Effector memory CD4-positive, alpha-beta T cell (primary cell): Measurements from ENCODE around the gene ATXN1L.
"Not testable (repeated sequence)": the region's sequence is repeated elsewhere in the genome, so short reads cannot be mapped to it uniquely, and the experiment has no call there.

Experiments used
- DNase-seq, 3 donors: peaks; one replicate each; pipeline ENCODE4 v3.0.0-alpha.2; 2020
- H3K27ac ChIP-seq: 2 replicates; pipeline ENCODE4 v1.7.0; 2013; ENCODE audit warnings: mild to moderate bottlenecking, low read length, moderate library complexity; ENCODE audit not compliant: insufficient read depth, poor library complexity, severe bottlenecking
- H3K27me3 ChIP-seq: replicated peaks from 2 replicates; pipeline ENCODE4 v1.7.0; 2013; ENCODE audit warnings: mild to moderate bottlenecking, low read length; ENCODE audit not compliant: insufficient read depth, control insufficient read depth, poor library complexity, severe bottlenecking
- H3K36me3 ChIP-seq: 2 replicates; pipeline ENCODE4 v1.7.0; 2013; ENCODE audit warnings: mild to moderate bottlenecking, low read length, moderate library complexity; ENCODE audit not compliant: control insufficient read depth, insufficient read depth
- H3K4me1 ChIP-seq: 2 replicates; pipeline ENCODE4 v1.7.0; 2013; ENCODE audit warnings: low read length, mild to moderate bottlenecking; ENCODE audit not compliant: control insufficient read depth, insufficient read depth, poor library complexity, severe bottlenecking
- H3K4me3 ChIP-seq: 2 replicates; pipeline ENCODE4 v1.7.0; 2013; ENCODE audit warnings: low read length, low read depth, mild to moderate bottlenecking; ENCODE audit not compliant: insufficient read depth, poor library complexity, severe bottlenecking
- H3K9me3 ChIP-seq: 2 replicates; pipeline ENCODE4 v1.7.0; 2013; ENCODE audit warnings: mild to moderate bottlenecking, low read length, moderate library complexity; ENCODE audit not compliant: control insufficient read depth

The ATXN1L gene

GRCh38 chr16:71903608-71904007, 57.8 kb downstream of the ATXN1L start:
- DNase-seq: no peak
- H3K27ac ChIP-seq: no peak overlapping the region
- no peaks in the 10 kb centered on the region for H3K9me3 ChIP-seq
- H3K27me3 ChIP-seq: no peaks in the 10 kb centered on the region
- no peak overlapping the region for H3K4me3 ChIP-seq
- no peaks in the 10 kb centered on the region for H3K36me3 ChIP-seq
- peaks cover 29% of the 10 kb centered on the region for H3K4me1 ChIP-seq

GRCh38 chr16:71904239-71904638, 58.5 kb downstream of the ATXN1L start:
- Histone ChIP-seq H3K4me3 (no peak overlapping the region), H3K36me3 (no peaks in the 10 kb centered on the region), H3K9me3 (no peaks in the 10 kb centered on the region), H3K27ac (no peak overlapping the region), H3K27me3 (no peaks in the 10 kb centered on the region), H3K4me1 (peaks cover 22% of the 10 kb centered on the region)
- DNase-seq: no peak

- not testable (repeated sequence) for H3K27me3 ChIP-seq, H3K4me3 ChIP-seq, H3K9me3 ChIP-seq, H3K27ac ChIP-seq, H3K36me3 ChIP-seq, DNase-seq
- H3K4me1 ChIP-seq: peaks cover 20% of the 10 kb centered on the region
Measured at GRCh38 chr16:71905765-71906164, 60.0 kb downstream of the ATXN1L start.
